ENCODE data around the gene STX10. TPM values are rescaled to one million over a fixed set of nuclear protein-coding genes. Genes with fewer than 3 reads are reported as not detected.

The STX10 gene
- total and polyA plus RNA-seq, 8 donors: 14.0 to 73.5 (median 17.2) TPM

- WGBS, 2 donors: 76 to 77% methylated on average over 18 of the region's 18 CpGs
- Histone ChIP-seq H3K36me3 (no peaks in the 10 kb centered on the region), H3K4me1 (peaks cover 0 to 10% (median 4%) of the 10 kb centered on the region in 3 donors), H3K4me3 (no peak overlapping the region), H3K9me3 (no peaks in the 10 kb centered on the region), H3K27me3 (no peaks in the 10 kb centered on the region), H3K27ac (no peak overlapping the region)
- TF ChIP-seq CTCF (IDR thresholded peaks at IDR 0.05): no peak
- ATAC-seq (no peak), DNase-seq (no peak), FAIRE-seq (no peak)
- intact Hi-C loops (cut with DNase I): no loop called here
These were observed 28.5 kb downstream of the STX10 start for GRCh38 chr19:13121551-13122274.

DNA sequence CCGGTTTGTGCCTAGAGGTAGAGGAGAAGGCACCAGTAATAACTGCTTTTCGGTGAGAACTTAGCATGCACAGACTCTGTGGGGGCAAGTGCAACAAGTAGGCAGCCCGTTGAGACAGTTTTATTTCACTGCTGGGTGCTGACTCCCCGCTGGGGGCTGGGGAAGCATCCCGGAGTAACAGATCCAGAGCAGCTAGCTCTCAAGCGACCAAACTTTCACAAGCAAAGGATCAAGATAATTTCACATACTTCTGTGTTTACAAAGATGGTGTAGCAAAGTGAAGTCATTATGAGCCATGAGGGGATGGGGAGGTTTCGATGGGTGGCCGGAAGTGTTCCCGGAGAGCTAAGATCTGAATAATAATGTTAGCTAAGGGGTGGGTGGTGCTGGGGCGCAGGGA is 29.4 kb downstream of the STX10 start:
- DNase-seq (no peak), ATAC-seq (no peak), FAIRE-seq (no peak)
- no peak for TF ChIP-seq CTCF (IDR thresholded peaks at IDR 0.05)
- WGBS, 2 donors: 70 to 75% methylated on average over 10 of the region's 10 CpGs
- Histone ChIP-seq H3K36me3 (no peaks in the 10 kb centered on the region), H3K27me3 (no peaks in the 10 kb centered on the region), H3K27ac (no peak overlapping the region), H3K4me1 (peaks cover 0 to 12% (median 4%) of the 10 kb centered on the region in 3 donors), H3K9me3 (no peaks in the 10 kb centered on the region), H3K4me3 (no peak overlapping the region)
- intact Hi-C loops (cut with DNase I): no loop called here

DNA sequence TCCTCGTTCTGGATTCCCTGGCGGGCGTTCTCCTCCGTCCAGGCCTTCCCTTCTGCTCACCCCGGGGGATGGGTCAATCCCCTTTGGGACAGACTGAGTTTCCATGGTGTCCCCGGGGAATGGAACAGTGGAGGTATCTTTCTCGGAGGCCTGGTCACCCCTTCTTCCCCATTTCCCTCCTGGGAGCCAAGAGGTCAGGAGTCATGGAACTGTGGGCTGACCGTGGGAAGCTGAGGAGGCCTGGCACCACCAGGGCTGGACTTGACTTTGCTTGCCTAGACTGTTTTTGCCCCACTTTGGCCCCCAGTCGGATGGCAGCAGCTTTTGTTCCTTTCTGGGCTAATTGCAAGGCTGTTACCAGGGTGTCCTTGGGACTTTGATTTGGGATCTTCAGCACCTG is 30.1 kb downstream of the STX10 start:
- DNase-seq (no peak), FAIRE-seq (no peak), ATAC-seq (no peak)
- no peaks in the 10 kb centered on the region for H3K27me3 ChIP-seq
- peaks cover 4 to 18% (median 4%) of the 10 kb centered on the region in 3 donors for H3K4me1 ChIP-seq
- H3K36me3 ChIP-seq: no peaks in the 10 kb centered on the region
- WGBS, 2 donors: 69 to 77% methylated on average over 9 of the region's 9 CpGs
- no peak overlapping the region for H3K4me3 ChIP-seq
- no peaks in the 10 kb centered on the region for H3K9me3 ChIP-seq
- no peak overlapping the region for H3K27ac ChIP-seq
- intact Hi-C loops (cut with DNase I): no loop called here
- TF ChIP-seq CTCF (IDR thresholded peaks at IDR 0.05): no peak

DNA sequence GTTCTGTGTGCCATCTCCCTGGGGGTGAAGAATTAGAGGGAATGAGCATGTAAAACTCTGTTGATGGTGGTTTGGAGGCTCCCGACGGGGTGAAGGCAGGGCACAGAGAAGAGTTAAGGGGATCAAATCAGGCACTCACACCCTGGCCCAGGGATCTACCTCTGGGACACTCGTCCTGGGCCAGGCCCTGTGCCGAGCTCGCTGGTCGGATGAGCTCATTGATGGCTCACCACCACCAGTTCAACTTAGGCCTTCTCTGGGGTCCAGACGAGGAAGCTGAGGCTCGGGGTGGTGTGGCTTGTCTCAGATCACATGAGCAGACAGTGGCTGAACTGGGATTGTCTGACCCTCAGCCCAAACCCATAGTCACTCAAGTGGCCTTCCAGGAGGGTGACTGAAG is 30.5 kb downstream of the STX10 start:
- no peak for FAIRE-seq
- H3K4me1 ChIP-seq: peaks cover 4 to 18% (median 4%) of the 10 kb centered on the region in 3 donors
- peak overlapping the region in 1 of 4 donors; percentile 87 for H3K4me3 ChIP-seq
- no peaks in the 10 kb centered on the region for H3K27me3 ChIP-seq
- DNase-seq: no peak
- intact Hi-C loops (cut with DNase I): no loop called here
- H3K27ac ChIP-seq: no peak overlapping the region
- WGBS, 2 donors: 70 to 73% methylated on average over 8 of the region's 8 CpGs
- no peak for TF ChIP-seq CTCF (IDR thresholded peaks at IDR 0.05)
- ATAC-seq: no peak
- no peaks in the 10 kb centered on the region for H3K36me3 ChIP-seq
- no peaks in the 10 kb centered on the region for H3K9me3 ChIP-seq
